Small intestine (tissue), 7 donors: ENCODE results near the gene ZNF264. TPM values are rescaled to one million over a fixed set of nuclear protein-coding genes. Genes with fewer than 3 reads are reported as not detected.

ENCODE experiments used
- DNase-seq, 2 donors: peaks; one replicate each; pipeline versions ENCODE4 v3.0.0 to v3.0.0-alpha.2; 2013
- FAIRE-seq: peaks from 2 replicates; lab custom pipeline; 2012; peaks lifted over from hg19 to GRCh38; lab: Jason Lieb, UNC
- H3K27ac ChIP-seq, 3 donors: one replicate each; pipeline ENCODE4 v1.5.1; 2013; ENCODE audit warnings: low read length in 2 of 3, mild to moderate bottlenecking in 2 of 3, control low read depth in 1 of 3, inconsistent platforms in 1 of 3, low read depth in 1 of 3, moderate library complexity in 1 of 3
- H3K27me3 ChIP-seq, 3 donors: one replicate each; pipeline ENCODE4 v1.6.1; 2013; ENCODE audit warnings: low read length in 3 of 3, inconsistent platforms in 1 of 3; ENCODE audit not compliant: control insufficient read depth in 3 of 3, insufficient read depth in 3 of 3
- H3K36me3 ChIP-seq, 3 donors: one replicate each; pipeline ENCODE4 v1.6.1; 2013; ENCODE audit warnings: low read length in 3 of 3, inconsistent platforms in 1 of 3, low read depth in 1 of 3, mild to moderate bottlenecking in 1 of 3, moderate library complexity in 1 of 3; ENCODE audit not compliant: control insufficient read depth in 3 of 3, insufficient read depth in 2 of 3
- H3K4me1 ChIP-seq, 3 donors: one replicate each; pipeline ENCODE4 v1.6.1; 2013; ENCODE audit warnings: low read length in 2 of 3, inconsistent platforms in 1 of 3, low read depth in 1 of 3, mild to moderate bottlenecking in 1 of 3, moderate library complexity in 1 of 3; ENCODE audit not compliant: control insufficient read depth in 3 of 3, insufficient read depth in 2 of 3
- H3K4me3 ChIP-seq, 3 donors: one replicate each; pipeline ENCODE4 v1.5.1; 2013; ENCODE audit warnings: low read length in 3 of 3, control low read depth in 1 of 3, inconsistent platforms in 1 of 3, low read depth in 1 of 3, mild to moderate bottlenecking in 1 of 3, moderate library complexity in 1 of 3
- H3K9me3 ChIP-seq, 2 donors: one replicate each; pipeline ENCODE4 v1.6.1; 2013; ENCODE audit warnings: low read depth in 1 of 2, low read length in 1 of 2; ENCODE audit not compliant: control insufficient read depth in 2 of 2, insufficient read depth in 1 of 2
- WGBS, 3 donors: extraction: QIAGEN DNeasy Blood & Tissue Kit; methylation state at CpG; one replicate each; pipeline ENCODE4 v1.1.7; 2013; 5-methylcytosine and 5-hydroxymethylcytosine counted together
- polyA plus RNA-seq, 4 donors: library from polyadenylated mRNA; stranded (reverse) in 3 of 4; unstranded in 1 of 4; fragments of 200-250 nt in 3 of 4; fragments of 120-200 nt in 1 of 4; gene quantifications; one replicate each; pipeline versions ENCODE4 v1.2.1 to v1.2.3, GENCODE V29; 2013
- donor health status: healthy with polysubstance abuse.
- donor health status: control.
- donor health status: control.
- donor health status: Bipolar disorder and iron deficiency.
- donor health status: healthy.

The ZNF264 gene
- polyA plus RNA-seq, 4 donors: 1.3 to 15.7 (median 4.1) TPM

DNA sequence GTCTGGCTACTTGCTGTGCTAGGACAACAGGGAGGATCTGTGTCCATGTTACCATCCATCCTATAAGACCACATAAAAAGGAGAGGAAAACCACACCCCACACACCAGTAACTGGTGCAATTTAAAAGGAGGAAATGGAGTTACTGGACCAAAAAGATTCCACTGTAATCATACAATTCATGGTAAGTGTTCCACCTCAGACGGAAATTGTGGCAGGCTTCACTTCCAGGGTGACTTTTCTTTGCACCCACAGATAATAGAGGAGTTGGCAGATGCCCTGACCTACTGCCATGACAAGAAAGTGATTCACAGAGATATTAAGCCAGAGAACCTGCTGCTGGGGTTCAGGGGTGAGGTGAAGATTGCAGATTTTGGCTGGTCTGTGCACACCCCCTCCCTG lies 41.9 kb downstream of the ZNF264 start:
- no peaks in the 10 kb centered on the region for H3K4me1 ChIP-seq
- H3K9me3 ChIP-seq: peaks cover 0 to 2% of the 10 kb centered on the region in 2 donors
- no peak overlapping the region for H3K27ac ChIP-seq
- no peaks in the 10 kb centered on the region for H3K36me3 ChIP-seq
- DNase-seq (no peak), FAIRE-seq (no peak)
- WGBS, 3 donors: 70 to 84% (median 83%) methylated on average over 1 of the region's 1 CpG
- H3K4me3 ChIP-seq: no peak overlapping the region
- H3K27me3 ChIP-seq: no peaks in the 10 kb centered on the region

DNA sequence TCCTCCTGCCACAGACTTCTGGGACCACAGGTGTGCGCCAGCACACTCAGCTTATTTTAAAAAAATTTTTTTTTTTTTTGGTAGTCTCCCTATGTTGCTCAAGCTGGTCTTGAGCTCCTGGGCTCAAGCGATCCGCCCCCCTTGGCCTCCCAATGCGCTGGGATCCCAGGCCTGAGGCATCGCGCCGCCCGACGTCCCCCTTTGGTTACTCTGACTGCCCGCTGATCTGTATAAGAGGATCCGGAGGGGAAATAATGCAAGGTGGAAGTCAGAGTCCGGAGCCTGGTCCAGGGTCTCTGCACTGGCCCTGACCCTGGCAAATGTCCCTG lies 48.6 kb downstream of the ZNF264 start:
- H3K27ac ChIP-seq: peak overlapping the region; percentile 74 to 95 (median 89)
- FAIRE-seq: no peak
- 22 to 56% (median 53%) methylated on average over 12 of the region's 12 CpGs for WGBS, 3 donors

DNA sequence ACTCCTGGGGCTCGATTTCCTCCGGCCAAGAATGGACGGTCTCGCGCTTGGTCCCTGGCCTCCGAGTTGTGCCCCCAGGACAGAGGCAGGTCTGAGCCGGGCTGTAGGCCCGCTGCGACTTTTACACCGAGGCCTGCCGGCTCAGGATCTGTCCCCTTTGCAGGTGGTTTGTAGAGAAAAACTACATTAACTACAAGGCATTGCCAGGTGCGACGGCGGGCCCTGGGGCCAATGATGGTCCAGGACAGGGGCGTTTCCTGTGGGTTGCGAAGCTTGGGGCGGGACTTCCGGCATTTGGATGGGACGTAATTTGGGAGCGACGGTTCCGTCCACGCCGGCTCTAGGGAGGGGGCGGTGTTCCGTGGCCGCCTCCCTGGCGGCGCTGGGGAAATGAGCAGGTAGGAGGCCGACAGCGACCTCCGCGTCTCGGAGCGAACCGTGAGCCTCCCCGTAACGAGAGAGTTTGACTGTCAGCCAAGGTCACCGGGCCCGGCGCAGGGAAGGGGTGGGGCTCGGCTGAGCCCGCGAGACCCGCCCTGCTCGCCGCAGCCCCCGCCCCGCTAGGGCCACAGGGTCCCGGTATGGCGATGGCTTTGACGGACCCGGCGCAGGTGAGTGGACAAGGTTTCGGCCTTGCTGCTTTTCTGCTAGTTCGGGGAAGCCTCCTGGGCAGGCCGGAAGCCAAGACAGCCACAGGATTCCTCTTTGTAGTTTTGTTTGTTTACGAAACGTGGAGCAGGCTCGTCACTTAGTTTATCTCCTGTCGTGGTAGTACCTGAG lies 49.2 kb downstream of the ZNF264 start, which contains the start of gene ZNF805:
Gene ZNF805 (plus strand): TSS at position 322 of the 780 bp plus-strand sequence. CDS start 260 bp downstream, at position 582.
- H3K4me3 ChIP-seq: peak within 1 kb of the TSS; percentile 85 to 96 (median 85)
- DNase-seq (peak; percentile 95 to 98), FAIRE-seq (no peak)
- H3K27me3 ChIP-seq: no peaks in the 10 kb centered on the region
- WGBS, 3 donors: 0 to 1% (median 1%) methylated on average over 58 to 61 of the region's 61 CpGs
- peak within 1 kb of the TSS; percentile 87 to 95 (median 89) for H3K27ac ChIP-seq
- peaks cover 0 to 11% (median 6%) of the 10 kb centered on the region in 3 donors for H3K4me1 ChIP-seq
- peaks cover 0 to 17% (median 9%) of the 10 kb centered on the region in 3 donors for H3K36me3 ChIP-seq
- no peaks in the 10 kb centered on the region for H3K9me3 ChIP-seq

More for the DNA sequence above, 48.6 kb downstream of the ZNF264 start:
- H3K4me1 ChIP-seq: peaks cover 0 to 11% (median 6%) of the 10 kb centered on the region in 3 donors
- no peaks in the 10 kb centered on the region for H3K27me3 ChIP-seq
- H3K36me3 ChIP-seq: peaks cover 0 to 14% (median 6%) of the 10 kb centered on the region in 3 donors
- DNase-seq: no peak
- peak overlapping the region; percentile 37 to 96 (median 85) for H3K4me3 ChIP-seq
- H3K9me3 ChIP-seq: no peaks in the 10 kb centered on the region

DNA sequence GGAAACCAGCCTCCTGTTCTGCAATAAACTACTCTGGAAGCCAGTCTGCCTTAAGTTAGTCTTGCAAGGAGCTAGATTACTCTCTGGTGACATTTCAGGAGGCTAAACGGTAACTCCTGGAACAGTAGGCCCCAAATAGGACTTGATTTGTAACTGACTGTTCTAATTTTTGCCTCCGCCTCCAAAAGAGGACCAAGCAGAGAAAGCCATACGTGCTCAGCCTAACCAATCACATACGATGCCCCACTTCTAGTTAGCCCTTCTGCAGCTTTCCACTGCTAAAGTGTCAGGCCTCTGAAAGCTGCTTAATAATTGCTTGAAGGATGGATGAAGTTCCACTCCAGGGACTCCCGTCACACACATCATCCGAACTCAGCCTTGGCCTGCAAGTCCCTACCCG lies 49.9 kb downstream of the ZNF264 start:
- 10 to 20% (median 20%) methylated on average over 7 of the region's 7 CpGs for WGBS, 3 donors

DNA sequence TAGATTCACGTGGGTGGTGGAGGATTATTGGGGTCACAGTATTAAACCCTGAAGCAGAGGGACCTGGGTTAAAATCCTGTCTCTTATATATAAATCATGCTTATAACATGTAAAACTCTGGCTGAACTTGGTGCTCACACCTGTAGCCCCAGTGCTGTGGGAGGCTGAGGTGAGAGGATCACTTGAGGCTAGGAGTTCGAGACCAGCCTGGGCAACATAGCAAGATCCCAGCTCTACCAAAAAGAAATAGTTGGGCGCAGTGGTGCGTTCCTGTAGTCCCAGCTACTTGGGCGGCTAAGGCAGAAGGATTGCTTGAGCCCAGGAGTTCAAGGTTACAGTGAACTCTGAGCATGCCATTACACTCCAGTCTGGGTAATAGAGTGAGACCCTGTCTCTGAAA lies 51.5 kb downstream of the ZNF264 start:
- 96 to 97% (median 96%) methylated on average over 5 of the region's 5 CpGs for WGBS, 3 donors
- no peak overlapping the region for H3K27ac ChIP-seq
- H3K4me3 ChIP-seq: no peak overlapping the region
- FAIRE-seq (no peak), DNase-seq (no peak)
- H3K9me3 ChIP-seq: no peaks in the 10 kb centered on the region
- H3K27me3 ChIP-seq: no peaks in the 10 kb centered on the region
- H3K36me3 ChIP-seq: peaks cover 0 to 33% (median 15%) of the 10 kb centered on the region in 3 donors
- H3K4me1 ChIP-seq: peaks cover 0 to 11% (median 6%) of the 10 kb centered on the region in 3 donors

More for the DNA sequence above, 49.9 kb downstream of the ZNF264 start:
- Histone ChIP-seq H3K9me3 (no peaks in the 10 kb centered on the region), H3K27ac (peak overlapping the region; percentile 87 to 95 (median 89)), H3K27me3 (no peaks in the 10 kb centered on the region), H3K4me3 (peak overlapping the region; percentile 85 to 96 (median 85)), H3K36me3 (peaks cover 0 to 22% (median 9%) of the 10 kb centered on the region in 3 donors), H3K4me1 (peaks cover 0 to 11% (median 6%) of the 10 kb centered on the region in 3 donors)
- FAIRE-seq: no peak
- no peak for DNase-seq

DNA sequence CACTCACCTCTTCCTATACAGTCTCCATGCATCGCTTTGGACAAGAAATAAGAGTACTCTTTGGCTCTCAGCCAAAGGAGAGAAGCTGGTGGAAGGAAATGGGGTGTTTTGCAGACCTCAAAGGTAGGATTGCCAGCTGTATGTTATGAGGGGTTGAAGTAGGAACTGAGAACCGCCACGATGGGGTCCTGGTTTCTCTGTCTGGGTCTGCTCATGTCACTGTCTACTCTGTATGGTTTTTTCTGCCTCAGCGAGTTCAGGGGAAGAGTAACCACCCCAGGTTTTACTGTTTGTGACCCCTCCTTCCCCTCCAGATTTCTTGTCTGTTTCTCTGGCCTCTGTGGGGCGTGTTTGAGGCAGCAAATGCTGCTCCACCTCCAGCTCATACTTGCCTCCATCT lies 53.2 kb downstream of the ZNF264 start:
- Histone ChIP-seq H3K27me3 (no peaks in the 10 kb centered on the region), H3K27ac (no peak overlapping the region), H3K36me3 (peaks cover 0 to 42% (median 24%) of the 10 kb centered on the region in 3 donors), H3K9me3 (no peaks in the 10 kb centered on the region), H3K4me1 (peaks cover 0 to 11% (median 6%) of the 10 kb centered on the region in 3 donors), H3K4me3 (no peak overlapping the region)
- FAIRE-seq: no peak
- WGBS, 3 donors: 74 to 92% (median 84%) methylated on average over 5 of the region's 5 CpGs
- no peak for DNase-seq

DNA sequence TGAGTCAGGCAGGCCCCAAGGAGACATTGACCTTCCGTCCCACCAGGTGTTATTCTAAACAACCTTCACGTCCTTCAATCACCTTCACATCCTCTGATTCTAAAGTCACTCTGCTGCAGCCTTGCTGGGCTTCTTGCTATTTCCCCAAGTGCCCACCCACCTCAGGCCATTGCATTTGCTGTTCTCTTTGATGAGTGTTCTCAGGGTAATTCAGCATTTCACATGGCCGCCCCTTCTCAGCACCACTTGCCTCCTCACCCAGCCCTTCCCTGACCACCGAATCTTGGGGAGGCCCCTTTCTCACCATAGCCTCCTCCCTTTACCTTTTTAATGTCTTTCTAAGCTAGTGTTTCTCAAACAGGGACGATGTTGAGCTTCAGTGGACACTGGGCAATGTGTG lies 53.8 kb downstream of the ZNF264 start:
- FAIRE-seq (no peak), DNase-seq (no peak)
- Histone ChIP-seq H3K4me3 (no peak overlapping the region), H3K27me3 (no peaks in the 10 kb centered on the region), H3K9me3 (no peaks in the 10 kb centered on the region), H3K4me1 (peaks cover 0 to 11% (median 6%) of the 10 kb centered on the region in 3 donors), H3K27ac (no peak overlapping the region), H3K36me3 (peaks cover 0 to 45% (median 26%) of the 10 kb centered on the region in 3 donors)
- WGBS, 3 donors: 94 to 98% (median 94%) methylated on average over 5 of the region's 5 CpGs

DNA sequence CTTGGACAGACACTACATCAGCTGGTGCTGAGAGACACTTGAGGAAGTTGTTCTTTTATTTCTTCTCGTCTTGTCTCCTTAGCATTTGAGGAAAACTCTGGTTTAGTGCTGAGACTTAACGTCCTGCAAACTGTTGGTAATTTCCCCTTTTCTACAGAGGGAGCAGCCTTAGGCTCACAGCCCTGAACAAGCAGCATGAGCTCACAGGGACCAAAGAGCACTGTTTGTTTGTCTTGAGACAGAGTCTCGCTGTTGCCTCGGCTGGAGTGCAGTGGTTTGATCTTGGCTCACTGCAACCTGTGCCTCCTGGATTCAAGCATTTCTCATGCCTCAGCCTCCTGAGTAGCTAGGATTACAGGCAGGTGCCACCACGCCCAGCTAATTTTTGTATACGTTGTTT lies 54.7 kb downstream of the ZNF264 start:
- H3K9me3 ChIP-seq: no peaks in the 10 kb centered on the region
- no peaks in the 10 kb centered on the region for H3K27me3 ChIP-seq
- WGBS, 3 donors: 83 to 87% (median 83%) methylated on average over 6 of the region's 6 CpGs
- peak overlapping the region in 1 of 3 donors; percentile 42 for H3K27ac ChIP-seq
- DNase-seq (peak in 1 of 2 donors; percentile 36), FAIRE-seq (no peak)
- no peak overlapping the region for H3K4me3 ChIP-seq
- peaks cover 0 to 48% (median 31%) of the 10 kb centered on the region in 3 donors for H3K36me3 ChIP-seq
- peaks cover 0 to 11% (median 6%) of the 10 kb centered on the region in 3 donors for H3K4me1 ChIP-seq
